SW480 (cell line): ENCODE measurements around the gene TAAR1.
A peak's percentile ranks its signal among the peaks of the same experiment; 100 is the strongest.
"Not testable (repeated sequence)": the region's sequence is repeated elsewhere in the genome, so short reads cannot be mapped to it uniquely, and the experiment has no call there.

Source experiments
- DNase-seq: peaks from one replicate; pipeline ENCODE4 v3.0.0-alpha.2; 2016; ENCODE audit warnings: low spot score

Gene TAAR1

GRCh38 chr6:132661906-132662305 is 2.9 kb upstream of the TAAR1 start:
- no peak for DNase-seq

- DNase-seq = no peak
Observed at GRCh38 chr6:132651062-132651461, 7.9 kb downstream of the TAAR1 start.

- no peak for DNase-seq
Observed at GRCh38 chr6:132650429-132650828, 8.6 kb downstream of the TAAR1 start.

- no peak for DNase-seq
Observed at GRCh38 chr6:132648828-132649227, 10.2 kb downstream of the TAAR1 start.

- DNase-seq = peak; percentile 84
Observed at GRCh38 chr6:132648356-132648755, 10.6 kb downstream of the TAAR1 start.

GRCh38 chr6:132643547-132643946 is 15.4 kb downstream of the TAAR1 start:
- DNase-seq = no peak

GRCh38 chr6:132637135-132637534 is 21.8 kb downstream of the TAAR1 start:
- not testable (repeated sequence) for DNase-seq

GRCh38 chr6:132635906-132636305 is 23.1 kb downstream of the TAAR1 start:
- not testable (repeated sequence) for DNase-seq

- not testable (repeated sequence) for DNase-seq
Observed at GRCh38 chr6:132635288-132635687, 23.7 kb downstream of the TAAR1 start.

GRCh38 chr6:132634796-132635195 is 24.2 kb downstream of the TAAR1 start:
- no peak for DNase-seq

- DNase-seq = no peak
Observed at GRCh38 chr6:132633362-132633761, 25.6 kb downstream of the TAAR1 start.

- no peak for DNase-seq
Observed at GRCh38 chr6:132624175-132624574, 34.8 kb downstream of the TAAR1 start, which contains the start of gene TAAR2. Gene TAAR2 (minus strand): TSS chr6:132624275. CDS start chr6:132624275, 0 bp downstream.

GRCh38 chr6:132623106-132623845 is 35.7 kb downstream of the TAAR1 start:
- no peak for DNase-seq

GRCh38 chr6:132616677-132617076 is 42.3 kb downstream of the TAAR1 start:
- DNase-seq = no peak

- peak; percentile 47 for DNase-seq
Observed at GRCh38 chr6:132614554-132614953, 44.4 kb downstream of the TAAR1 start.

- DNase-seq = peak; percentile 43
Observed at GRCh38 chr6:132612449-132613108, 46.4 kb downstream of the TAAR1 start.

GRCh38 chr6:132611616-132612015 is 47.4 kb downstream of the TAAR1 start:
- no peak for DNase-seq

GRCh38 chr6:132607544-132608233 is 51.3 kb downstream of the TAAR1 start:
- no peak for DNase-seq

GRCh38 chr6:132604635-132605152 is 54.3 kb downstream of the TAAR1 start:
- no peak for DNase-seq

GRCh38 chr6:132600900-132601299 is 58.1 kb downstream of the TAAR1 start:
- not testable (repeated sequence) for DNase-seq

GRCh38 chr6:132598473-132598872 is 60.5 kb downstream of the TAAR1 start:
- peak; percentile 29 for DNase-seq

GRCh38 chr6:132596201-132596600 is 62.8 kb downstream of the TAAR1 start:
- DNase-seq = no peak
